Measurements from ENCODE around the gene AFAP1L2.

Gene AFAP1L2

GRCh38 chr10:114327537-114328440 lies 76.5 kb downstream of the AFAP1L2 start:
- Histone ChIP-seq H3K4me3 (ENCODE audit: low read length) (no peak overlapping the region), H3K27ac (ENCODE audit: low read length) (no peak overlapping the region), H3K27me3 (ENCODE audit: control insufficient read depth, insufficient read depth, low read length) (no peaks in the 10 kb centered on the region), H3K9me3 (ENCODE audit: control insufficient read depth, insufficient read depth, low read length) (no peaks in the 10 kb centered on the region), H3K36me3 (ENCODE audit: control insufficient read depth, insufficient read depth, low read length) (no peaks in the 10 kb centered on the region), H3K4me1 (ENCODE audit: control insufficient read depth, insufficient read depth, low read length) (no peaks in the 10 kb centered on the region)
- WGBS (ENCODE audit: insufficient coverage, insufficient read length) = no CpG with 5 or more reads among the region's 15 CpGs
- no peak for DNase-seq (ENCODE audit: low read depth, low spot score)

GRCh38 chr10:114326795-114327194 lies 77.5 kb downstream of the AFAP1L2 start:
- no peak overlapping the region for H3K27ac ChIP-seq (ENCODE audit: low read length)
- no peaks in the 10 kb centered on the region for H3K27me3 ChIP-seq (ENCODE audit: control insufficient read depth, insufficient read depth, low read length)
- DNase-seq (ENCODE audit: low read depth, low spot score) = no peak
- H3K36me3 ChIP-seq (ENCODE audit: control insufficient read depth, insufficient read depth, low read length) = no peaks in the 10 kb centered on the region
- H3K4me3 ChIP-seq (ENCODE audit: low read length) = no peak overlapping the region
- WGBS (ENCODE audit: insufficient coverage, insufficient read length) = 100% methylated on average over 1 of the region's 2 CpGs
- no peaks in the 10 kb centered on the region for H3K9me3 ChIP-seq (ENCODE audit: control insufficient read depth, insufficient read depth, low read length)
- no peaks in the 10 kb centered on the region for H3K4me1 ChIP-seq (ENCODE audit: control insufficient read depth, insufficient read depth, low read length)

GRCh38 chr10:114323023-114323422 lies 81.3 kb downstream of the AFAP1L2 start:
- no peak overlapping the region for H3K4me3 ChIP-seq (ENCODE audit: low read length)
- no peaks in the 10 kb centered on the region for H3K27me3 ChIP-seq (ENCODE audit: control insufficient read depth, insufficient read depth, low read length)
- no peaks in the 10 kb centered on the region for H3K36me3 ChIP-seq (ENCODE audit: control insufficient read depth, insufficient read depth, low read length)
- H3K27ac ChIP-seq (ENCODE audit: low read length) = no peak overlapping the region
- no peak for DNase-seq (ENCODE audit: low read depth, low spot score)
- H3K4me1 ChIP-seq (ENCODE audit: control insufficient read depth, insufficient read depth, low read length) = peaks cover 4% of the 10 kb centered on the region; the same call in 1 of the 2 replicates
- WGBS (ENCODE audit: insufficient coverage, insufficient read length) = no CpG with 5 or more reads among the region's 5 CpGs
- no peaks in the 10 kb centered on the region for H3K9me3 ChIP-seq (ENCODE audit: control insufficient read depth, insufficient read depth, low read length)

GRCh38 chr10:114322344-114322743 lies 82.0 kb downstream of the AFAP1L2 start:
- no peaks in the 10 kb centered on the region for H3K27me3 ChIP-seq (ENCODE audit: control insufficient read depth, insufficient read depth, low read length)
- DNase-seq (ENCODE audit: low read depth, low spot score) = no peak
- H3K9me3 ChIP-seq (ENCODE audit: control insufficient read depth, insufficient read depth, low read length) = no peaks in the 10 kb centered on the region
- H3K4me1 ChIP-seq (ENCODE audit: control insufficient read depth, insufficient read depth, low read length) = peaks cover 4% of the 10 kb centered on the region; the same call in 1 of the 2 replicates
- no CpG with 5 or more reads among the region's 5 CpGs for WGBS (ENCODE audit: insufficient coverage, insufficient read length)
- H3K27ac ChIP-seq (ENCODE audit: low read length) = no peak overlapping the region
- H3K4me3 ChIP-seq (ENCODE audit: low read length) = no peak overlapping the region
- no peaks in the 10 kb centered on the region for H3K36me3 ChIP-seq (ENCODE audit: control insufficient read depth, insufficient read depth, low read length)

GRCh38 chr10:114320249-114321116 lies 83.8 kb downstream of the AFAP1L2 start:
- Histone ChIP-seq H3K27ac (ENCODE audit: low read length) (no peak overlapping the region), H3K9me3 (ENCODE audit: control insufficient read depth, insufficient read depth, low read length) (no peaks in the 10 kb centered on the region), H3K4me1 (ENCODE audit: control insufficient read depth, insufficient read depth, low read length) (peaks cover 4% of the 10 kb centered on the region; the same call in 1 of the 2 replicates), H3K27me3 (ENCODE audit: control insufficient read depth, insufficient read depth, low read length) (no peaks in the 10 kb centered on the region), H3K36me3 (ENCODE audit: control insufficient read depth, insufficient read depth, low read length) (no peaks in the 10 kb centered on the region), H3K4me3 (ENCODE audit: low read length) (no peak overlapping the region)
- WGBS (ENCODE audit: insufficient coverage, insufficient read length) = no CpG with 5 or more reads among the region's 23 CpGs
- no peak for DNase-seq (ENCODE audit: low read depth, low spot score)

GRCh38 chr10:114319406-114320248 lies 84.7 kb downstream of the AFAP1L2 start:
- Histone ChIP-seq H3K9me3 (ENCODE audit: control insufficient read depth, insufficient read depth, low read length) (no peaks in the 10 kb centered on the region), H3K4me3 (ENCODE audit: low read length) (no peak overlapping the region), H3K27me3 (ENCODE audit: control insufficient read depth, insufficient read depth, low read length) (no peaks in the 10 kb centered on the region), H3K4me1 (ENCODE audit: control insufficient read depth, insufficient read depth, low read length) (peaks cover 4% of the 10 kb centered on the region; the same call in 1 of the 2 replicates), H3K27ac (ENCODE audit: low read length) (no peak overlapping the region), H3K36me3 (ENCODE audit: control insufficient read depth, insufficient read depth, low read length) (no peaks in the 10 kb centered on the region)
- DNase-seq (ENCODE audit: low read depth, low spot score) = no peak
- WGBS (ENCODE audit: insufficient coverage, insufficient read length) = no CpG with 5 or more reads among the region's 18 CpGs

- Histone ChIP-seq H3K27me3 (ENCODE audit: control insufficient read depth, insufficient read depth, low read length) (no peaks in the 10 kb centered on the region), H3K4me1 (ENCODE audit: control insufficient read depth, insufficient read depth, low read length) (peaks cover 4% of the 10 kb centered on the region; the same call in 1 of the 2 replicates), H3K9me3 (ENCODE audit: control insufficient read depth, insufficient read depth, low read length) (no peaks in the 10 kb centered on the region), H3K27ac (ENCODE audit: low read length) (no peak overlapping the region), H3K36me3 (ENCODE audit: control insufficient read depth, insufficient read depth, low read length) (no peaks in the 10 kb centered on the region), H3K4me3 (ENCODE audit: low read length) (no peak overlapping the region)
- no CpG with 5 or more reads among the region's 5 CpGs for WGBS (ENCODE audit: insufficient coverage, insufficient read length)
- no peak for DNase-seq (ENCODE audit: low read depth, low spot score)
Observed at GRCh38 chr10:114316744-114317143, 87.6 kb downstream of the AFAP1L2 start.

GRCh38 chr10:114315566-114316420 lies 88.5 kb downstream of the AFAP1L2 start:
- H3K9me3 ChIP-seq (ENCODE audit: control insufficient read depth, insufficient read depth, low read length) = no peaks in the 10 kb centered on the region
- no peaks in the 10 kb centered on the region for H3K36me3 ChIP-seq (ENCODE audit: control insufficient read depth, insufficient read depth, low read length)
- no peaks in the 10 kb centered on the region for H3K27me3 ChIP-seq (ENCODE audit: control insufficient read depth, insufficient read depth, low read length)
- H3K4me1 ChIP-seq (ENCODE audit: control insufficient read depth, insufficient read depth, low read length) = peaks cover 5% of the 10 kb centered on the region; the same call in 1 of the 2 replicates
- no peak for DNase-seq (ENCODE audit: low read depth, low spot score)
- no CpG with 5 or more reads among the region's 22 CpGs for WGBS (ENCODE audit: insufficient coverage, insufficient read length)
- no peak overlapping the region for H3K4me3 ChIP-seq (ENCODE audit: low read length)
- H3K27ac ChIP-seq (ENCODE audit: low read length) = no peak overlapping the region

- 0 out of 2 replicates have a peak, but pooled peaks cover 2% of the 10 kb centered on the region for H3K4me1 ChIP-seq (ENCODE audit: control insufficient read depth, insufficient read depth, low read length)
- WGBS (ENCODE audit: insufficient coverage, insufficient read length) = no CpG with 5 or more reads among the region's 11 CpGs
- no peak overlapping the region for H3K27ac ChIP-seq (ENCODE audit: low read length)
- H3K4me3 ChIP-seq (ENCODE audit: low read length) = no peak overlapping the region
- DNase-seq (ENCODE audit: low read depth, low spot score) = no peak
- no peaks in the 10 kb centered on the region for H3K9me3 ChIP-seq (ENCODE audit: control insufficient read depth, insufficient read depth, low read length)
- H3K27me3 ChIP-seq (ENCODE audit: control insufficient read depth, insufficient read depth, low read length) = no peaks in the 10 kb centered on the region
- H3K36me3 ChIP-seq (ENCODE audit: control insufficient read depth, insufficient read depth, low read length) = no peaks in the 10 kb centered on the region
Observed at GRCh38 chr10:114313866-114314265, 90.4 kb downstream of the AFAP1L2 start.

All from iPS DF 6.9 (cell line).